Astrocyte of the spinal cord (primary cell): ENCODE measurements around the gene GAB2.

ENCODE experiments used
- DNase-seq: peaks from one replicate; pipeline ENCODE4 v3.0.0; 2011; ENCODE audit warnings: low read depth, low spot score
- H3K4me3 ChIP-seq: 2 replicates; pipeline ENCODE4 v1.5.1; 2011; ENCODE audit warnings: low read depth, mild to moderate bottlenecking, low read length, moderate library complexity
- in situ Hi-C: cut with HindIII; loops from 2 replicates; pipeline ENCODE4 v1.10.0; 2017; ENCODE audit warnings: low sequenced_read_pairs
- TF ChIP-seq, protein P1 (sequence below): IDR thresholded peaks from 2 replicates; pipeline ENCODE4 v1.5.1; 2012; ENCODE audit warnings: low read depth, mild to moderate bottlenecking, low read length, inconsistent platforms

Gene GAB2

DNA sequence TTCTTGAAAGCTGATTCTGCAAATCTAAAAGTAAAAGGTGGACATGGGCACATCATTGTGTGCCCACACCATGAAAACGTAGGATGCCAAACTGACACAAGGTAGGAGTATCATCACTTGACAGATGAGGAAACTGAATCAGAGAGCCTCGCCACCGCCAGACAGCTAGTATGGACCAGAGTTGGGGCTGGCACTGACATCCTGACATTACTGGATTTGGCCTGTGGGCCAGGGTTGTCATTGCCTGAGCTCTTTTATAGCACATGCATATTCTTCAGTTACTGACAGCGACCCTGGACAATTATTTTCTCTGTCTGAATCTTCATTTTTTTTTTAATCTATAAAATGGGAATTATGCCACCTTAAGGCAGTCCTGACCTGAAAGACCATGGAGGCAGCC lies 212.4 kb downstream of the GAB2 start:
- DNase-seq, result no peak
- H3K4me3 ChIP-seq, result no peak overlapping the region
- TF ChIP-seq, protein P1, sequence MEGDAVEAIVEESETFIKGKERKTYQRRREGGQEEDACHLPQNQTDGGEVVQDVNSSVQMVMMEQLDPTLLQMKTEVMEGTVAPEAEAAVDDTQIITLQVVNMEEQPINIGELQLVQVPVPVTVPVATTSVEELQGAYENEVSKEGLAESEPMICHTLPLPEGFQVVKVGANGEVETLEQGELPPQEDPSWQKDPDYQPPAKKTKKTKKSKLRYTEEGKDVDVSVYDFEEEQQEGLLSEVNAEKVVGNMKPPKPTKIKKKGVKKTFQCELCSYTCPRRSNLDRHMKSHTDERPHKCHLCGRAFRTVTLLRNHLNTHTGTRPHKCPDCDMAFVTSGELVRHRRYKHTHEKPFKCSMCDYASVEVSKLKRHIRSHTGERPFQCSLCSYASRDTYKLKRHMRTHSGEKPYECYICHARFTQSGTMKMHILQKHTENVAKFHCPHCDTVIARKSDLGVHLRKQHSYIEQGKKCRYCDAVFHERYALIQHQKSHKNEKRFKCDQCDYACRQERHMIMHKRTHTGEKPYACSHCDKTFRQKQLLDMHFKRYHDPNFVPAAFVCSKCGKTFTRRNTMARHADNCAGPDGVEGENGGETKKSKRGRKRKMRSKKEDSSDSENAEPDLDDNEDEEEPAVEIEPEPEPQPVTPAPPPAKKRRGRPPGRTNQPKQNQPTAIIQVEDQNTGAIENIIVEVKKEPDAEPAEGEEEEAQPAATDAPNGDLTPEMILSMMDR, result no peak
- in situ Hi-C loops, result no loop called here

DNA sequence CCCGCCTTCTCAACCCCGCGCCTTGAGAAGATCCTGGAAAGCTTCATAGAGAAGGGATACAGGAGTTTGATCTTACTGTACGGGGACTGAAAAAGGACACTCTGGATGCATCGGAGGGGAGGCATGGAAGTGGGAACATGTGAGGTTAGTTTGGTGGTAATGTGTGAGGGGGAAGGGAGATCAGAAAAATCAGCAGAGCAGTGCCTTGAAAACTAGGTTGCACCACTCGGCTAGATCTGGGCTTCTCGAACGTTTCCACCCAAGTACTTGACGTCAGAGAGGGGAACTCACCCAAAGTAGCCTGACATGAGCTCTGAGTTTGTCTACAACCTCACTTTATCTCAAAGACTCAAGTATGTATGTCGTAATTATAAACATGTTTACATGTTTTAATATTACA lies 214.4 kb downstream of the GAB2 start:
- in situ Hi-C loops, result no loop called here
- no peak overlapping the region for H3K4me3 ChIP-seq
- TF ChIP-seq, protein P1, result no peak
- DNase-seq, result no peak

DNA sequence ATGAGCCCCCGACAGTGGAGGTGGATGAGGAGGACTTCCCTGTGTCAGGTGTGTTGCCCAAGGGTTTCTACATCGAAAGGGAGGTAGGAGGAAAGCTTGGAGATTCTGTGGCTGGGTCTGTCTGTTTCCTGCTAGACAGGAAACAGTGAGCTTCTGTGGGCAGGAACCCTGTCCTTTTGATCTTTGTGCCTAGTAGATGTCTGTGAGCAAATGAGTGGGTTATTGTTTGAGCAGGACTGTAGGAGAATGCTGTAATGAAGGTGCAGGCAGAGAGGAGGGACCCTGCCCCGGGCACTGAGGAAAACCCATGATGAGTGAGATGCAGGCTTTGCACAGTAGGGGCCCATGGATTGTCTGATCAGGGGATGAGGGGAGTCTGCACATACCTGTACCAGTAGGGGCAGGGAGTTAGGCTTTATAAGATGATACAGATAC lies 214.9 kb downstream of the GAB2 start:
- in situ Hi-C loops, result no loop called here
- H3K4me3 ChIP-seq, result no peak overlapping the region
- DNase-seq, result no peak
- TF ChIP-seq, protein P1, result no peak

DNA sequence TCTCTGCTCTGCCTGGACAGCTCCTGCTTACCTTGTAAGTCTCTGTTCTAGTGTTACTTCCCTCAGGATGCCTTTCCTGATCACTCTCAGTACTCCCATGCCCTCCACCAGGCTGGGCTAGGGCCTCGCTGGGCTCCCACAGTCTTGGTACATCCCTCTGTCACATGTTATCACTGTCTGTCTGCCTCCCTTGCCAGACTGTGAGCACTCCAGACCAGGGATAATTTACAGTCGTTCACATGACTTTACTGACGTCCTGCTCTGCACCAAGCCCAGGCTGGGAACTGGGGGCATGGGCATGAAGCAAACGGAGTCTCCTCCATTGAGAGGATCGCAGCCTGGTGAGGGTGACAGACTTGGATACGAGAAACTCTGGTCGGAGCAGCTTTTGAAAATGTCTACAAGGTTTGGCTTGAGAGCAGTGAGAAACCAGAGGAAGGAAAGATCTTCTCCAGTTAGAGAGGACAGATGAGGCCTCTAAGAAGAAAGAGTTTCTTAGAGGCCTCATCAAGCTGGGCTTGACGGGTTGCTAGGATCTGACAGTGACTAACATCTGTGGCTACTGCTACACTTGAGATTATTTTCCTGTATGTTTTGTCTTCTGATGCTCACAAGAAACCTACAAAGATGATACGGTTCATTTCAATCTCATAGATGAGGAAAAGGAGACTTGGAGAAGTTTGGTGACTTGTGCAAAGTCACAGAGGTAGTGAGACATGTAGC lies 216.4 kb downstream of the GAB2 start:
- DNase-seq, result no peak
- in situ Hi-C loops, result no loop called here
- TF ChIP-seq, protein P1, result no peak
- no peak overlapping the region for H3K4me3 ChIP-seq

DNA sequence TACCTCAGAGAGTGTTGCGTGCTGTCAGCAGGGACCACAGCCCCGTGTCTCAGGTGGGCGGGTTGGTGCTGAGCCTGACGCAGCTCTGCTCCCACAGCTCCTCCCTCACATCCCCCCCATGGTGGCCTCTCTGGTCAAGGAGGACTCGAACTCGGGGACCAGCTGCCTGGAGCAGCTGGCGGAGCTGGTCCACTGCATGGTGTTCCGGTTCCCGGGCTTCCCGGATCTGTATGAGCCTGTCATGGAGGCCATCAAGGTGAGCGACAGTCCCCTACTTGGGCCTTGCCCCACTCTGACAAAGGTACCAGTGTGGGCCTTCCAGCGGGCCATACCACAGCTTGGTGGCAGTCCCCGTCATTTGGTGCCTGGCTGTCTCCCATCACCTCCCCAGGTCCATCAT lies 217.1 kb downstream of the GAB2 start:
- TF ChIP-seq, protein P1, result no peak
- in situ Hi-C loops, result no loop called here

DNA sequence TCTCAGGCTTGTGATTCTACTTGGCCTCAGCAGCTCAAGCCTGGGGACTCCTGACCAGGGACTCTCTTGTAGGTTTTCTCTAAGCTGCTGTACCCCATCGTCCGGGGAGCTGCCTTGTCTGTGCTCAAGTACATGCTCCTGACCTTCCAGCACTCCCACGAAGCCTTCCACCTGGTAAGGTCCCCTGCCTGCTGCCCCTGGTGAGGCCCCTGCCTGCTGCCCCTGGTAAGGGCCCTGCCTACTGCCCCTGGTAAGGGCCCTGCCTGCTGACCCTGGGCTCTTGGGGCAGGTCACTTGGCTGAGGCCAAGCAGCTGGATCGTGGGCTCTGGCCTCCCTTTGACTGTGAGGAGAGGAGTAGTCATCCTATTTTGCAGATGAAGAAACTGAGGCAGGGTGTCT lies 217.6 kb downstream of the GAB2 start:
- H3K4me3 ChIP-seq, result no peak overlapping the region
- TF ChIP-seq, protein P1, result no peak
- in situ Hi-C loops, result no loop called here
- no peak for DNase-seq

More for the DNA sequence above, 217.1 kb downstream of the GAB2 start:
- H3K4me3 ChIP-seq, result no peak overlapping the region
- no peak for DNase-seq
